PC-3 (cell line): Measurements from ENCODE around the gene BLACAT1. TPM values are rescaled to one million over a fixed set of nuclear protein-coding genes. Genes with fewer than 3 reads are reported as not detected.

Experiments
- ATAC-seq: fragments of 200-7000 bp; cut with Tn5 transposase; 2 replicates; pipeline ENCODE4 v1.9.1; 2020; ENCODE audit warnings: mild to moderate bottlenecking, moderate library complexity
- BruUV-seq: library from RNA; stranded (reverse); fragments of 400-500 nt; replicated peaks from 2 replicates; lab custom pipeline; 2021; lab: Mats Ljungman, UMichigan
- CTCF ChIA-PET: fragments of 300-600 bp; sonication (Branson Sonifier 250); formaldehyde crosslinking; loops from one replicate; lab custom pipeline; 2022; ENCODE audit warnings: antibody characterized with exemption; lab: Charles Lee
- POLR2A ChIA-PET: fragments of 300-600 bp; sonication (Branson Sonifier 250); formaldehyde crosslinking; loops from one replicate; lab custom pipeline; 2022; ENCODE audit warnings: antibody characterized with exemption; ENCODE audit not compliant: unreplicated experiment; lab: Charles Lee
- DNase-seq: peaks from one replicate; pipeline ENCODE4 v3.0.0-alpha.2; 2015
- H2AFZ ChIP-seq: fragments of 300-600 bp; sonication (generic); 2 replicates; pipeline ENCODE4 v1.6.0; 2016; ENCODE audit warnings: antibody characterized with exemption, low read length
- H3F3A ChIP-seq: fragments of 300-600 bp; sonication (generic); one replicate; pipeline ENCODE4 v1.6.0; 2017; ENCODE audit warnings: antibody characterized with exemption, low read length, control low read depth, mild to moderate bottlenecking; ENCODE audit not compliant: unreplicated experiment
- H3K27ac ChIP-seq: fragments of 300-600 bp; sonication (generic); 2 replicates; pipeline ENCODE4 v1.5.1; 2016; ENCODE audit warnings: mild to moderate bottlenecking, low read length
- H3K27me3 ChIP-seq: fragments of 300-600 bp; sonication (generic); 2 replicates; pipeline ENCODE4 v1.6.1; 2016; ENCODE audit warnings: low read length, mixed read lengths
- H3K36me3 ChIP-seq: fragments of 300-600 bp; sonication (generic); 2 replicates; pipeline ENCODE4 v1.6.1; 2016; ENCODE audit warnings: low read depth, mixed run types, low read length, mixed read lengths
- H3K4me1 ChIP-seq: fragments of 300-600 bp; sonication (generic); 2 replicates; pipeline ENCODE4 v1.5.1; 2016; ENCODE audit warnings: low read length; ENCODE audit not compliant: insufficient read depth
- H3K4me2 ChIP-seq: fragments of 300-600 bp; sonication (generic); 2 replicates; pipeline ENCODE4 v1.6.0; 2016; ENCODE audit warnings: low read length
- H3K4me3 ChIP-seq: fragments of 300-600 bp; sonication (generic); 2 replicates; pipeline ENCODE4 v1.5.1; 2016; ENCODE audit warnings: mild to moderate bottlenecking, low read length, mixed read lengths
- H3K79me2 ChIP-seq: fragments of 300-600 bp; sonication (generic); 2 replicates; pipeline ENCODE4 v1.6.1; 2017; ENCODE audit warnings: low read length, mixed read lengths
- H3K9ac ChIP-seq: fragments of 300-600 bp; sonication (generic); 2 replicates; pipeline ENCODE4 v1.6.0; 2016; ENCODE audit warnings: mild to moderate bottlenecking, low read length
- H3K9me2 ChIP-seq: fragments of 300-600 bp; sonication (generic); replicated peaks from 2 replicates; pipeline ENCODE4 v1.6.1; 2016; ENCODE audit warnings: mixed run types, low read length, mixed read lengths
- H3K9me3 ChIP-seq: fragments of 300-600 bp; sonication (generic); 2 replicates; pipeline ENCODE4 v1.6.1; 2016; ENCODE audit warnings: low read length, mixed read lengths
- H4K20me1 ChIP-seq: fragments of 300-600 bp; sonication (generic); 2 replicates; pipeline ENCODE4 v1.6.1; 2016; ENCODE audit warnings: low read length, mixed read lengths
- EZH2 ChIP-seq: fragments of 300-600 bp; sonication (generic); IDR thresholded peaks from one replicate; pipeline ENCODE4 v1.6.1; 2017; ENCODE audit warnings: antibody characterized with exemption, mild to moderate bottlenecking, low read length; ENCODE audit not compliant: unreplicated experiment
- EZH2phosphoT487 ChIP-seq: fragments of 300-600 bp; sonication (generic); IDR thresholded peaks from 2 replicates; pipeline ENCODE4 v1.6.1; 2018; ENCODE audit warnings: mild to moderate bottlenecking, antibody characterized with exemption, low read length, borderline replicate concordance
- intact Hi-C: fragments of 100-400 bp; cut with micrococcal nuclease; formaldehyde crosslinking; loops from 2 replicates; pipeline ENCODE4 v1.9.0; 2023
- total RNA-seq: library from RNA; depleted of rRNA; stranded (reverse); fragments of >200 nt; gene quantifications from 2 replicates; pipeline ENCODE4 v1.2.3, GENCODE V29; 2014
- TF ChIP-seq, protein P1 (sequence below): fragments of 300-600 bp; sonication (generic); conservative IDR thresholded peaks from 2 replicates; pipeline ENCODE4 v1.5.1; 2017; ENCODE audit warnings: antibody characterized with exemption, low read depth, mild to moderate bottlenecking, low read length

BLACAT1 gene
- total RNA-seq, 1 experiment from 2014 or later = 1.5 TPM

DNA sequence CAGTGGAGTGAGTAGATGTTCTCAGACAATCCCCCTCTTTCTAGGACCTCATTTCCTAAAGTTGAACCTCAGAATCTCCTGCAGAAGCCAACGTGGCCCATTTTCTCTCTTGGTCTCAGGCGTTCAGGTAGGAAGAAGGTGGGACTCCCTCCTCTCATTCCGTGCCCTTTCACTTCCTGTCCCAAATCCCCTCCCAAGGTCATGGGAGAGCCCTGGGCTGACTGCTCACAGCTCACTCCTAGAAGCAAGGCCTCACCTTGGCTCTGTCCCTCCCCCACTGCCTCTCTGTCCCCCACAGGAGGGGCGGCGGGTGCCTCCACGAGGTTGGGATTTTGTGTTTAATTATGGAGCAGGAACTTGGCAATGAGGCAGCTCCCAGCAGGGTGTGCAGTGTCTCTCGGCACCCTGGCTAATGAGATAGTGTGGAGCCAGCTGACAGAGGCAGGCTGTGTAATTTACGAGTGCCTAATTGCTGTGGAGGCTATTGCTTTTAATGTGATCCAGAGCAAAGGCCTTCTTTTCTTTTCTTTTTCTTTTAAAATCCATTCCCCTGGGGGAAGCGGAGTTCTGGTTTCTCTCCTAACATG lies 39.5 kb upstream of the BLACAT1 start:
- no TSS peak for BruUV-seq
- H3K36me3 ChIP-seq = no peaks in the 10 kb centered on the region
- TF ChIP-seq, protein P1, sequence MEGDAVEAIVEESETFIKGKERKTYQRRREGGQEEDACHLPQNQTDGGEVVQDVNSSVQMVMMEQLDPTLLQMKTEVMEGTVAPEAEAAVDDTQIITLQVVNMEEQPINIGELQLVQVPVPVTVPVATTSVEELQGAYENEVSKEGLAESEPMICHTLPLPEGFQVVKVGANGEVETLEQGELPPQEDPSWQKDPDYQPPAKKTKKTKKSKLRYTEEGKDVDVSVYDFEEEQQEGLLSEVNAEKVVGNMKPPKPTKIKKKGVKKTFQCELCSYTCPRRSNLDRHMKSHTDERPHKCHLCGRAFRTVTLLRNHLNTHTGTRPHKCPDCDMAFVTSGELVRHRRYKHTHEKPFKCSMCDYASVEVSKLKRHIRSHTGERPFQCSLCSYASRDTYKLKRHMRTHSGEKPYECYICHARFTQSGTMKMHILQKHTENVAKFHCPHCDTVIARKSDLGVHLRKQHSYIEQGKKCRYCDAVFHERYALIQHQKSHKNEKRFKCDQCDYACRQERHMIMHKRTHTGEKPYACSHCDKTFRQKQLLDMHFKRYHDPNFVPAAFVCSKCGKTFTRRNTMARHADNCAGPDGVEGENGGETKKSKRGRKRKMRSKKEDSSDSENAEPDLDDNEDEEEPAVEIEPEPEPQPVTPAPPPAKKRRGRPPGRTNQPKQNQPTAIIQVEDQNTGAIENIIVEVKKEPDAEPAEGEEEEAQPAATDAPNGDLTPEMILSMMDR = no peak
- no peak for TF ChIP-seq EZH2
- TF ChIP-seq EZH2phosphoT487 = no peak
- H4K20me1 ChIP-seq = no peaks in the 10 kb centered on the region
- no peak overlapping the region for H2AFZ ChIP-seq
- no peak for ATAC-seq
- H3F3A ChIP-seq = no peaks in the 10 kb centered on the region
- H3K4me2 ChIP-seq = no peak overlapping the region
- DNase-seq = no peak
- H3K27ac ChIP-seq = no peak overlapping the region
- H3K9ac ChIP-seq = no peak overlapping the region
- H3K79me2 ChIP-seq = no peaks in the 10 kb centered on the region
- H3K27me3 ChIP-seq = no peaks in the 10 kb centered on the region
- no peaks in the 10 kb centered on the region for H3K9me2 ChIP-seq
- intact Hi-C loops = no loop called here
- peaks cover 22% of the 10 kb centered on the region for H3K4me1 ChIP-seq
- CTCF ChIA-PET = no interaction called here
- no peaks in the 10 kb centered on the region for H3K9me3 ChIP-seq
- no peak overlapping the region for H3K4me3 ChIP-seq
- POLR2A ChIA-PET = no interaction called here

DNA sequence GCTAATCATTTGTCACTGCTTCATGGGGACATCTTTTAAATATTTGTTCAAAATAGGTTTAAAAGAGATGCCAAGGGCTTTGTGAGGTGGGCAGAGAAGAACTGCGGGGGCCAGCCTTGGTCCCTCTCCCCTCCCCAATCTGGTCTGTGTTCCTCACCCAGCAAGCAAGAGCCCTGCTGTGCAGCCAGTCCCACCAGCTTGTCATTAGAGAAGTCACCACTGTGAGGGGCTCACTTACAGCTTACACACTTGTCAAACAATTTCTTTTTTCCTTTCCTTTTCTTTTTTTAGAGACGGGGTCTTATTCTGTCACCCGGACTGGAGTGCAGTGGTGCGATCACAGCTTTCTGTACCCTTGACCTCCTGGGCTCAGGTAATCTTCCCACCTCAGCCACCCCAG lies 38.3 kb upstream of the BLACAT1 start:
- ChIA-PET POLR2A (no interaction called here), CTCF (interaction anchor here (1.8 kb wide), 1 partner anchor 31 kb away, joined by 9 read pairs; no protein-coding TSS in a partner anchor)
- Histone ChIP-seq H3K9me2 (no peaks in the 10 kb centered on the region), H3K9me3 (no peaks in the 10 kb centered on the region), H3K4me1 (peaks cover 19% of the 10 kb centered on the region), H3K4me2 (no peak overlapping the region), H3F3A (no peaks in the 10 kb centered on the region), H3K4me3 (no peak overlapping the region), H4K20me1 (no peaks in the 10 kb centered on the region), H3K9ac (no peak overlapping the region), H3K27ac (no peak overlapping the region), H3K27me3 (no peaks in the 10 kb centered on the region), H3K79me2 (no peaks in the 10 kb centered on the region), H2AFZ (no peak overlapping the region), H3K36me3 (no peaks in the 10 kb centered on the region)
- ATAC-seq (no peak), DNase-seq (no peak)
- TF ChIP-seq, protein P1 = 0 out of 2 replicates have a peak, but pooled peaks have one; percentile 15
- no peak for TF ChIP-seq EZH2
- TF ChIP-seq EZH2phosphoT487 = no peak
- intact Hi-C loops = no loop called here
- BruUV-seq = no TSS peak
